Adrenal gland (tissue), 5 donors: ENCODE results near the gene COMP.

Experiments
- POLR2A ChIP-seq, 2 donors: fragments of 450-650 bp; IDR thresholded peaks; one replicate each; pipeline ENCODE4 v1.6.1; 2017; ENCODE audit warnings: antibody characterized with exemption in 2 of 2, mild to moderate bottlenecking in 2 of 2, moderate library complexity in 1 of 2
- TF ChIP-seq, protein P1 (sequence below), 6 experiments: fragments of 450-650 bp in 4 of 6; fragments of 200-600 bp in 2 of 6; sonication (generic) in 1 of 6; IDR thresholded peaks; 1 replicate in 5 of 6; 2 replicates in 1 of 6; pipeline versions ENCODE4 v1.5.1 to v1.8.0; 2016 to 2021; ENCODE audit warnings: antibody characterized with exemption in 6 of 6, mild to moderate bottlenecking in 2 of 6, moderate library complexity in 1 of 6
- donor health status: DM: no; HTN: no; CAD: no.

DNA sequence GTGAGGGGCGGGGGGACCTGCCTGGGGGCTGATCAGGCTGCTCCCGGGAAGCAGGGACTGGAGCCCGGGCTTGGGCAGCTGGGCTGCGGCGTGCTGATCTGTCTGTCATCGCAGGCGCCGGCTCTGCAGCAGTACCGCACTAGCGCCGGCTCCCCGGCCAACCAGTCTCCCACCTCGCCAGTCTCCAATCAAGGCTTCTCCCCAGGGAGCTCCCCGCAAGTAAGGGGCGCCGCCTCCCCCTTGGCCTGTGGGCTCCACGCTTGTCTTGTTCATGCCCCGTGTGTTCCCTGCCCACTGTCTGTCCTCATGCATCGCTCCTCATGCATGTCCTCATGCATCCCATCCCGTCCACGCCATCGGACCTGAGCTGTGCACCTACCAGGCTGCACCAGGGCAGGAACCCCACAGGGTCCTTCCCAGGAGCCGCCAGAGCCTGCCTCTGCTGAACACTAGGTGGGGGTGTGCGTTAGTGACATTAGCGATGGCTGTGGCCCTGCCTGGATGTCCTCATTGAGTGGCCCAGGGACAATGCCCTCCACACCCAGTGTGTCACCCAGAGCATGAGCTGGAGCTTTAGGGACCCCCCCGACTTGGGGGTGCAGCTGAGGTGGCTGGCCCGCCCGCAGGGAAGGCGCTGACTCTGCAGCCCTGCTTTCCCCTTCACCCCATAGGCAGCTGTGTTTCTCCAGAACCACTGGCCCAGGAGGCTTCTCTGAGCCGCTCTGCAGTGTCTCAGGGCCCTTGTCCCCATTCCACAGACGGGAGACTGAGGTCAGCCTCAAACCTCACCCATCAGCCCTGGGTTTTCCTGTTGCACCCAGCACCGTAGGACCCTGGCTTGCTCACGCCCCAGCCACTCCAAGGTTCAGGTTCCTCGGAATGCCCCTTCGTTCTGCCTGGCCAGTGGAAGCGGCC is 19.5 kb downstream of the COMP start:
- TF ChIP-seq, protein P1, sequence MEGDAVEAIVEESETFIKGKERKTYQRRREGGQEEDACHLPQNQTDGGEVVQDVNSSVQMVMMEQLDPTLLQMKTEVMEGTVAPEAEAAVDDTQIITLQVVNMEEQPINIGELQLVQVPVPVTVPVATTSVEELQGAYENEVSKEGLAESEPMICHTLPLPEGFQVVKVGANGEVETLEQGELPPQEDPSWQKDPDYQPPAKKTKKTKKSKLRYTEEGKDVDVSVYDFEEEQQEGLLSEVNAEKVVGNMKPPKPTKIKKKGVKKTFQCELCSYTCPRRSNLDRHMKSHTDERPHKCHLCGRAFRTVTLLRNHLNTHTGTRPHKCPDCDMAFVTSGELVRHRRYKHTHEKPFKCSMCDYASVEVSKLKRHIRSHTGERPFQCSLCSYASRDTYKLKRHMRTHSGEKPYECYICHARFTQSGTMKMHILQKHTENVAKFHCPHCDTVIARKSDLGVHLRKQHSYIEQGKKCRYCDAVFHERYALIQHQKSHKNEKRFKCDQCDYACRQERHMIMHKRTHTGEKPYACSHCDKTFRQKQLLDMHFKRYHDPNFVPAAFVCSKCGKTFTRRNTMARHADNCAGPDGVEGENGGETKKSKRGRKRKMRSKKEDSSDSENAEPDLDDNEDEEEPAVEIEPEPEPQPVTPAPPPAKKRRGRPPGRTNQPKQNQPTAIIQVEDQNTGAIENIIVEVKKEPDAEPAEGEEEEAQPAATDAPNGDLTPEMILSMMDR (IDR thresholded peaks at IDR 0.05) = no peak
- no peak for TF ChIP-seq POLR2A (IDR thresholded peaks at IDR 0.05)
